ENCODE measurements around the gene TBCD.

The TBCD gene

GRCh38 chr17:82921426-82921825 lies 169.6 kb downstream of the TBCD start:
- no peaks in the 10 kb centered on the region for H3K36me3 ChIP-seq (replicated peaks; ENCODE audit: insufficient read depth, low read length)
- H3K27ac ChIP-seq (ENCODE audit: low read length) = no peak overlapping the region
- TF ChIP-seq EZH2 (optimal IDR thresholded peaks at IDR 0.05; ENCODE audit: low read depth, low read length) (no peak), CTCF (IDR thresholded peaks at IDR 0.05; ENCODE audit: low read length) (no peak)
- H3K9me2 ChIP-seq (replicated peaks; ENCODE audit: insufficient read depth, low read length) = no peaks in the 10 kb centered on the region
- H3K79me2 ChIP-seq (ENCODE audit: low read length) = no peaks in the 10 kb centered on the region
- no peaks in the 10 kb centered on the region for H3K9me3 ChIP-seq (replicated peaks; ENCODE audit: insufficient read depth, low read length)
- no peak overlapping the region for H3K4me2 ChIP-seq (ENCODE audit: low read depth, low read length)
- H3F3A ChIP-seq (ENCODE audit: insufficient read depth, low read length) = no peaks in the 10 kb centered on the region
- no peaks in the 10 kb centered on the region for H3K4me1 ChIP-seq (ENCODE audit: low read length)
- no peak overlapping the region for H2AFZ ChIP-seq (ENCODE audit: low read length)
- H3K4me3 ChIP-seq (ENCODE audit: low read length) = no peak overlapping the region
- H4K20me1 ChIP-seq (ENCODE audit: insufficient read depth, low read length) = no peaks in the 10 kb centered on the region
- no peaks in the 10 kb centered on the region for H3K27me3 ChIP-seq (replicated peaks; ENCODE audit: insufficient read depth, low read length)
- DNase-seq = no peak
- H3K9ac ChIP-seq (ENCODE audit: low read length) = no peak overlapping the region

- H3K36me3 ChIP-seq (replicated peaks; ENCODE audit: insufficient read depth, low read length) = no peaks in the 10 kb centered on the region
- H3K27me3 ChIP-seq (replicated peaks; ENCODE audit: insufficient read depth, low read length) = no peaks in the 10 kb centered on the region
- no peak overlapping the region for H3K27ac ChIP-seq (ENCODE audit: low read length)
- no peaks in the 10 kb centered on the region for H3K4me1 ChIP-seq (ENCODE audit: low read length)
- no peak overlapping the region for H3K9ac ChIP-seq (ENCODE audit: low read length)
- no peaks in the 10 kb centered on the region for H3K9me3 ChIP-seq (replicated peaks; ENCODE audit: insufficient read depth, low read length)
- H4K20me1 ChIP-seq (ENCODE audit: insufficient read depth, low read length) = no peaks in the 10 kb centered on the region
- no peaks in the 10 kb centered on the region for H3K9me2 ChIP-seq (replicated peaks; ENCODE audit: insufficient read depth, low read length)
- no peak overlapping the region for H3K4me2 ChIP-seq (ENCODE audit: low read depth, low read length)
- H3F3A ChIP-seq (ENCODE audit: insufficient read depth, low read length) = no peaks in the 10 kb centered on the region
- no peak for DNase-seq
- TF ChIP-seq EZH2phosphoT487 (IDR thresholded peaks at IDR 0.05; ENCODE audit: low read length) = no peak
- TF ChIP-seq EZH2 (optimal IDR thresholded peaks at IDR 0.05; ENCODE audit: low read depth, low read length) = no peak
- no peak for TF ChIP-seq CTCF (IDR thresholded peaks at IDR 0.05; ENCODE audit: low read length)
- H3K79me2 ChIP-seq (ENCODE audit: low read length) = no peaks in the 10 kb centered on the region
- no peak overlapping the region for H3K4me3 ChIP-seq (ENCODE audit: low read length)
- H2AFZ ChIP-seq (ENCODE audit: low read length) = no peak overlapping the region
Observed at GRCh38 chr17:82922646-82923045, 170.8 kb downstream of the TBCD start.

GRCh38 chr17:82923366-82924113 lies 171.7 kb downstream of the TBCD start:
- H3K4me1 ChIP-seq (ENCODE audit: low read length) = no peaks in the 10 kb centered on the region
- H3F3A ChIP-seq (ENCODE audit: insufficient read depth, low read length) = no peaks in the 10 kb centered on the region
- no peak overlapping the region for H3K4me2 ChIP-seq (ENCODE audit: low read depth, low read length)
- no peak overlapping the region for H3K9ac ChIP-seq (ENCODE audit: low read length)
- H3K36me3 ChIP-seq (replicated peaks; ENCODE audit: insufficient read depth, low read length) = no peaks in the 10 kb centered on the region
- H3K9me2 ChIP-seq (replicated peaks; ENCODE audit: insufficient read depth, low read length) = no peaks in the 10 kb centered on the region
- no peaks in the 10 kb centered on the region for H3K9me3 ChIP-seq (replicated peaks; ENCODE audit: insufficient read depth, low read length)
- no peak overlapping the region for H3K4me3 ChIP-seq (ENCODE audit: low read length)
- no peaks in the 10 kb centered on the region for H3K79me2 ChIP-seq (ENCODE audit: low read length)
- H2AFZ ChIP-seq (ENCODE audit: low read length) = no peak overlapping the region
- no peak overlapping the region for H3K27ac ChIP-seq (ENCODE audit: low read length)
- no peak for DNase-seq
- no peak for TF ChIP-seq EZH2 (optimal IDR thresholded peaks at IDR 0.05; ENCODE audit: low read depth, low read length)
- no peak for TF ChIP-seq CTCF (IDR thresholded peaks at IDR 0.05; ENCODE audit: low read length)
- no peak for TF ChIP-seq EZH2phosphoT487 (IDR thresholded peaks at IDR 0.05; ENCODE audit: low read length)
- no peaks in the 10 kb centered on the region for H4K20me1 ChIP-seq (ENCODE audit: insufficient read depth, low read length)
- H3K27me3 ChIP-seq (replicated peaks; ENCODE audit: insufficient read depth, low read length) = no peaks in the 10 kb centered on the region
